SK-N-SH (cell line): ENCODE results near the gene C2CD4C. TPM values are rescaled to one million over a fixed set of nuclear protein-coding genes. Genes with fewer than 3 reads are reported as not detected.

Source experiments
- CTCF ChIA-PET: fragments of 300-600, 350-600 bp; formaldehyde crosslinking; extraction: SDS; loops from one replicate; lab custom pipeline; 2021; lab: Yijun Ruan, JAX
- POLR2A ChIA-PET: fragments of 350-600 bp; sonication (Branson Sonifier 250); formaldehyde crosslinking; extraction: SDS; loops from one replicate; lab custom pipeline; 2020; ENCODE audit warnings: antibody characterized with exemption, inconsistent platforms; lab: Yijun Ruan, JAX
- DNase-seq: peaks from one replicate; pipeline ENCODE4 v3.0.0; 2012
- H2AFZ ChIP-seq: fragments of 200-600 bp; sonication (generic); 2 replicates; pipeline ENCODE4 v1.8.1; 2016; ENCODE audit warnings: antibody characterized with exemption, mild to moderate bottlenecking, low read depth
- H3F3A ChIP-seq: fragments of 200-600 bp; sonication (generic); replicated peaks from 2 replicates; pipeline ENCODE3; 2016; ENCODE audit warnings: antibody characterized with exemption, mild to moderate bottlenecking; ENCODE audit not compliant: insufficient read depth
- H3K27ac ChIP-seq, 2 experiments: fragments of 200-500 bp in 1 of 2; fragments of 200-600 bp in 1 of 2; sonication (Bioruptor generic) in 1 of 2; sonication (generic), shearing (Covaris generic) in 1 of 2; 2 replicates each; pipeline versions ENCODE4 v1.5.1 to v1.6.1; 2014 to 2016; ENCODE audit warnings: low read depth in 2 of 2, inconsistent platforms in 1 of 2, low read length in 1 of 2, mild to moderate bottlenecking in 1 of 2, mixed read lengths in 1 of 2
- H3K27me3 ChIP-seq: fragments of 200-600 bp; sonication (generic), shearing (Covaris generic); 2 replicates; pipeline ENCODE4 v1.6.1; 2016; ENCODE audit warnings: mixed run types; ENCODE audit not compliant: insufficient read depth
- H3K36me3 ChIP-seq, 2 experiments: fragments of 200-500 bp in 1 of 2; fragments of 200-600 bp in 1 of 2; sonication (Bioruptor generic) in 1 of 2; sonication (generic) in 1 of 2; replicated peaks in 1 of 2; 2 replicates each; pipeline versions ENCODE3 to v1.5.1; 2014 to 2016; ENCODE audit warnings: low read length in 1 of 2, mild to moderate bottlenecking in 1 of 2; ENCODE audit not compliant: insufficient read depth in 2 of 2, control insufficient read depth in 1 of 2
- H3K4me1 ChIP-seq, 2 experiments: fragments of 200-500 bp in 1 of 2; fragments of 200-600 bp in 1 of 2; sonication (Bioruptor generic) in 1 of 2; sonication (generic), shearing (Covaris generic) in 1 of 2; 2 replicates each; pipeline versions ENCODE4 v1.5.1 to v1.6.1; 2014 to 2016; ENCODE audit warnings: low read depth in 1 of 2, low read length in 1 of 2, mixed run types in 1 of 2; ENCODE audit not compliant: insufficient read depth in 2 of 2, control insufficient read depth in 1 of 2
- H3K4me2 ChIP-seq: fragments of 200-600 bp; sonication (generic), shearing (Covaris generic); 2 replicates; pipeline ENCODE4 v1.6.1; 2017; ENCODE audit warnings: mixed run types
- H3K4me3 ChIP-seq, 2 experiments: fragments of 200-500 bp in 1 of 2; fragments of 200-600 bp in 1 of 2; sonication (Bioruptor generic) in 1 of 2; sonication (generic), shearing (Covaris generic) in 1 of 2; 2 replicates each; pipeline versions ENCODE4 v1.5.1 to v1.8.1; 2014 to 2016; ENCODE audit warnings: low read depth in 2 of 2, inconsistent platforms in 1 of 2, low read length in 1 of 2, mild to moderate bottlenecking in 1 of 2, mixed read lengths in 1 of 2, moderate library complexity in 1 of 2
- H3K79me2 ChIP-seq: fragments of 200-600 bp; sonication (generic); 2 replicates; pipeline ENCODE4 v1.8.1; 2017; ENCODE audit warnings: mild to moderate bottlenecking; ENCODE audit not compliant: insufficient read depth
- H3K9ac ChIP-seq: fragments of 200-600 bp; sonication (generic); 2 replicates; pipeline ENCODE4 v1.6.1; 2017; ENCODE audit warnings: mixed run types
- H3K9me2 ChIP-seq: fragments of 200-600 bp; sonication (generic); 2 replicates; pipeline ENCODE4 v1.6.1; 2017; ENCODE audit warnings: mixed run types
- H3K9me3 ChIP-seq: fragments of 200-600 bp; sonication (generic); 2 replicates; pipeline ENCODE4 v1.6.1; 2017; ENCODE audit warnings: mixed run types, mild to moderate bottlenecking, moderate library complexity
- H4K20me1 ChIP-seq: fragments of 200-600 bp; sonication (generic); 2 replicates; pipeline ENCODE4 v1.6.1; 2017; ENCODE audit warnings: mild to moderate bottlenecking, mixed run types; ENCODE audit not compliant: insufficient read depth
- EP300 ChIP-seq, 2 experiments: IDR thresholded peaks; 2 replicates each; pipeline versions ENCODE4 v1.4.0 to v1.6.1; 2012; ENCODE audit warnings: borderline replicate concordance in 1 of 2, low read depth in 1 of 2, low read length in 1 of 2
- FOSL2 ChIP-seq: IDR thresholded peaks from 2 replicates; pipeline ENCODE4 v1.4.0; 2012; ENCODE audit warnings: low read depth, mild to moderate bottlenecking, moderate library complexity, borderline replicate concordance
- FOXJ3 ChIP-seq: sonication (generic); formaldehyde crosslinking; IDR thresholded peaks from 2 replicates; pipeline ENCODE4 v1.5.1; 2020; ENCODE audit warnings: mild to moderate bottlenecking, missing genetic modification reagents
- FOXM1 ChIP-seq: IDR thresholded peaks from 2 replicates; pipeline ENCODE4 v1.4.0; 2012; ENCODE audit warnings: low read depth, mild to moderate bottlenecking
- GABPA ChIP-seq: IDR thresholded peaks from 2 replicates; pipeline ENCODE4 v1.4.0; 2012; ENCODE audit warnings: low read depth, mild to moderate bottlenecking
- GATA2 ChIP-seq: sonication (generic); formaldehyde crosslinking; IDR thresholded peaks from 2 replicates; pipeline ENCODE4 v1.5.0; 2020; ENCODE audit warnings: mild to moderate bottlenecking, missing genetic modification reagents
- JUND ChIP-seq: IDR thresholded peaks from 2 replicates; pipeline ENCODE4 v1.4.0; 2012
- MEF2A ChIP-seq: IDR thresholded peaks from 2 replicates; pipeline ENCODE4 v1.4.0; 2012; ENCODE audit warnings: low read depth, borderline replicate concordance
- NRF1 ChIP-seq: IDR thresholded peaks from 2 replicates; pipeline ENCODE4 v1.6.1; 2012; ENCODE audit warnings: low read depth, mild to moderate bottlenecking, low read length
- POLR2AphosphoS5 ChIP-seq: IDR thresholded peaks from 2 replicates; pipeline ENCODE4 v1.6.1; 2012; ENCODE audit warnings: low read depth, low read length
- RCOR1 ChIP-seq: fragments of 150-350 bp; IDR thresholded peaks from 2 replicates; pipeline ENCODE4 v1.6.1; 2017; ENCODE audit warnings: antibody characterized with exemption, low read length
- REST ChIP-seq: IDR thresholded peaks from 2 replicates; pipeline ENCODE4 v1.6.1; 2012; ENCODE audit warnings: mild to moderate bottlenecking, low read depth, low read length, moderate library complexity
- RFX5 ChIP-seq: IDR thresholded peaks from 2 replicates; pipeline ENCODE4 v1.6.1; 2012; ENCODE audit warnings: mild to moderate bottlenecking, improper control_type of control experiment, low read length
- RXRA ChIP-seq: IDR thresholded peaks from 2 replicates; pipeline ENCODE4 v1.4.0; 2012; ENCODE audit warnings: low read depth, mild to moderate bottlenecking, borderline replicate concordance
- SMC3 ChIP-seq: IDR thresholded peaks from 2 replicates; pipeline ENCODE4 v1.6.1; 2012; ENCODE audit warnings: low read depth, low read length, improper control_type of control experiment
- TAF1 ChIP-seq: IDR thresholded peaks from 2 replicates; pipeline ENCODE4 v1.6.1; 2012; ENCODE audit warnings: low read depth, mild to moderate bottlenecking, low read length, moderate library complexity, borderline replicate concordance
- TEAD4 ChIP-seq: IDR thresholded peaks from 2 replicates; pipeline ENCODE4 v1.4.0; 2012; ENCODE audit warnings: mild to moderate bottlenecking, borderline replicate concordance; ENCODE audit not compliant: insufficient read depth
- ZBTB33 ChIP-seq: IDR thresholded peaks from 2 replicates; pipeline ENCODE4 v1.4.0; 2012; ENCODE audit warnings: low read depth, borderline replicate concordance
- WGBS: methylation state at CpG from one replicate; pipeline ENCODE4 v1.1.6; 2017; ENCODE audit warnings: low lambda C conversion rate; 5-methylcytosine and 5-hydroxymethylcytosine counted together
- polyA plus RNA-seq, 3 experiments: library from polyadenylated mRNA; depleted of rRNA; stranded (reverse); fragments of >200 nt; gene quantifications; 2 replicates each; pipeline ENCODE4 v1.2.3, GENCODE V29; 2012

Gene C2CD4C
- polyA plus RNA-seq, 1 of the 3 experiments (the other 2 are of a cell fraction): 0.23 TPM

GRCh38 chr19:455031-455705 is 46.2 kb upstream of the C2CD4C start:
- 90% methylated on average over 29 of the region's 39 CpGs for whole genome bisulfite sequencing
- CTCF ChIA-PET: no interaction called here
- no peaks in the 10 kb centered on the region for H3K79me2 ChIP-seq
- DNase-seq: no peak
- H3K9ac ChIP-seq: no peak overlapping the region
- no peak overlapping the region for H2AFZ ChIP-seq
- H3F3A ChIP-seq: peaks cover 13% of the 10 kb centered on the region
- H3K27me3 ChIP-seq: no peaks in the 10 kb centered on the region
- H3K4me1 ChIP-seq: peaks cover 0 to 4% of the 10 kb centered on the region in 2 experiments; a peak in 1 of 4 replicates
- no peaks in the 10 kb centered on the region for H4K20me1 ChIP-seq
- H3K4me2 ChIP-seq: no peak overlapping the region
- H3K4me3 ChIP-seq: no peak overlapping the region
- H3K36me3 ChIP-seq: no peaks in the 10 kb centered on the region
- no peaks in the 10 kb centered on the region for H3K9me2 ChIP-seq
- no peak overlapping the region for H3K27ac ChIP-seq
- H3K9me3 ChIP-seq: no peaks in the 10 kb centered on the region
- POLR2A ChIA-PET: no interaction called here
- TF ChIP-seq FOXJ3 (no peak), GATA2 (no peak), EP300 (IDR thresholded peaks at IDR 0.05; ENCODE audit: borderline replicate concordance in 1 of 2, low read depth in 1 of 2, low read length in 1 of 2) (no peak), POLR2AphosphoS5 (no peak), SMC3 (no peak), MEF2A (no peak), FOXM1 (no peak), RXRA (no peak), REST (no peak), TEAD4 (no peak), FOSL2 (no peak), GABPA (no peak), RFX5 (no peak), TAF1 (no peak), ZBTB33 (no peak), RCOR1 (no peak), NRF1 (no peak), JUND (no peak)
